GM21576 (cell line): ENCODE data around the gene BNC2.
"Not testable (repeated sequence)": the region's sequence is repeated elsewhere in the genome, so short reads cannot be mapped to it uniquely, and the experiment has no call there.

Source experiments
- ATAC-seq: cut with Tn5 transposase; IDR thresholded peaks from one replicate; pipeline ENCODE4 v1.9.1; 2021; ENCODE audit warnings: mild to moderate bottlenecking, moderate library complexity; ENCODE audit not compliant: unreplicated experiment

The BNC2 gene

GRCh38 chr9:16521868-16522411 is 348.5 kb downstream of the BNC2 start:
- no peak for ATAC-seq

- no peak for ATAC-seq
These were observed 351.5 kb downstream of the BNC2 start for GRCh38 chr9:16519001-16519400.

- no peak for ATAC-seq
These were observed 353.6 kb downstream of the BNC2 start for GRCh38 chr9:16516891-16517290.

- ATAC-seq: no peak
These were observed 354.6 kb downstream of the BNC2 start for GRCh38 chr9:16515879-16516301.

GRCh38 chr9:16515207-16515606 is 355.3 kb downstream of the BNC2 start:
- ATAC-seq: no peak

GRCh38 chr9:16514131-16514530 is 356.3 kb downstream of the BNC2 start:
- no peak for ATAC-seq

GRCh38 chr9:16512281-16512680 is 358.2 kb downstream of the BNC2 start:
- ATAC-seq: no peak

- no peak for ATAC-seq
These were observed 360.0 kb downstream of the BNC2 start for GRCh38 chr9:16510482-16510881.

GRCh38 chr9:16509997-16510396 is 360.5 kb downstream of the BNC2 start:
- ATAC-seq: no peak

- no peak for ATAC-seq
These were observed 365.3 kb downstream of the BNC2 start for GRCh38 chr9:16505199-16505598.

GRCh38 chr9:16501726-16502125 is 368.7 kb downstream of the BNC2 start:
- ATAC-seq: no peak

GRCh38 chr9:16501141-16501540 is 369.3 kb downstream of the BNC2 start:
- no peak for ATAC-seq

GRCh38 chr9:16500386-16500785 is 370.1 kb downstream of the BNC2 start:
- ATAC-seq: no peak

- no peak for ATAC-seq
These were observed 370.6 kb downstream of the BNC2 start for GRCh38 chr9:16499892-16500291.

- no peak for ATAC-seq
These were observed 373.6 kb downstream of the BNC2 start for GRCh38 chr9:16496908-16497307.

GRCh38 chr9:16487915-16488314 is 382.6 kb downstream of the BNC2 start:
- ATAC-seq: no peak

GRCh38 chr9:16485575-16486321 is 384.7 kb downstream of the BNC2 start:
- no peak for ATAC-seq

- no peak for ATAC-seq
These were observed 385.3 kb downstream of the BNC2 start for GRCh38 chr9:16485160-16485559.

GRCh38 chr9:16484744-16485143 is 385.7 kb downstream of the BNC2 start:
- no peak for ATAC-seq

- ATAC-seq: no peak
These were observed 386.3 kb downstream of the BNC2 start for GRCh38 chr9:16484180-16484579.

- ATAC-seq: no peak
These were observed 387.7 kb downstream of the BNC2 start for GRCh38 chr9:16482764-16483163.

GRCh38 chr9:16480584-16480983 is 389.9 kb downstream of the BNC2 start:
- not testable (repeated sequence) for ATAC-seq

GRCh38 chr9:16475996-16476395 is 394.5 kb downstream of the BNC2 start:
- ATAC-seq: no peak
